ENCODE data around the gene ARPC5. TPM values are rescaled to one million over a fixed set of nuclear protein-coding genes. Genes with fewer than 3 reads are reported as not detected.

Gene ARPC5
- total RNA-seq, 4 donors from 2014 or later: 59.7 to 202 (median 102) TPM

DNA sequence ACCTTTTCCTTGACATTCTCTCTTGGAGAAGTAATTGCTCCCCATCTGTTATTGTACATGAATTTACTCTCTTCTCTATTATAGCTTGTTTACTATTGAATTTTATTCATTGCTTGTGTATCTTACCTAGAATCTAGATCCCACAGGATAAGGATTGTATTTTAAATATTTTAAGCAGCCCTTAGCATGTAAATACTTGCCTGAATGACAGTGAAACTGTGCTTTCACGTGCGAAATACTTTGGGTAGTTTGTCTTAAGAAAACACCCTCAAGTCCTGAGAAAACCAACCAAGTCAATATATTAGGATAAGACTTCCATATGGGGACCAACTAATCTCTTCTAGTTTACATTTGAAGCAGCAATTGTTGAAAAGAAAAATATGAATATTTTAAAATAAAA is 15.3 kb downstream of the ARPC5 start:
- TF ChIP-seq, protein P1, sequence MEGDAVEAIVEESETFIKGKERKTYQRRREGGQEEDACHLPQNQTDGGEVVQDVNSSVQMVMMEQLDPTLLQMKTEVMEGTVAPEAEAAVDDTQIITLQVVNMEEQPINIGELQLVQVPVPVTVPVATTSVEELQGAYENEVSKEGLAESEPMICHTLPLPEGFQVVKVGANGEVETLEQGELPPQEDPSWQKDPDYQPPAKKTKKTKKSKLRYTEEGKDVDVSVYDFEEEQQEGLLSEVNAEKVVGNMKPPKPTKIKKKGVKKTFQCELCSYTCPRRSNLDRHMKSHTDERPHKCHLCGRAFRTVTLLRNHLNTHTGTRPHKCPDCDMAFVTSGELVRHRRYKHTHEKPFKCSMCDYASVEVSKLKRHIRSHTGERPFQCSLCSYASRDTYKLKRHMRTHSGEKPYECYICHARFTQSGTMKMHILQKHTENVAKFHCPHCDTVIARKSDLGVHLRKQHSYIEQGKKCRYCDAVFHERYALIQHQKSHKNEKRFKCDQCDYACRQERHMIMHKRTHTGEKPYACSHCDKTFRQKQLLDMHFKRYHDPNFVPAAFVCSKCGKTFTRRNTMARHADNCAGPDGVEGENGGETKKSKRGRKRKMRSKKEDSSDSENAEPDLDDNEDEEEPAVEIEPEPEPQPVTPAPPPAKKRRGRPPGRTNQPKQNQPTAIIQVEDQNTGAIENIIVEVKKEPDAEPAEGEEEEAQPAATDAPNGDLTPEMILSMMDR (IDR thresholded peaks at IDR 0.05; ENCODE audit: low read depth): no peak

DNA sequence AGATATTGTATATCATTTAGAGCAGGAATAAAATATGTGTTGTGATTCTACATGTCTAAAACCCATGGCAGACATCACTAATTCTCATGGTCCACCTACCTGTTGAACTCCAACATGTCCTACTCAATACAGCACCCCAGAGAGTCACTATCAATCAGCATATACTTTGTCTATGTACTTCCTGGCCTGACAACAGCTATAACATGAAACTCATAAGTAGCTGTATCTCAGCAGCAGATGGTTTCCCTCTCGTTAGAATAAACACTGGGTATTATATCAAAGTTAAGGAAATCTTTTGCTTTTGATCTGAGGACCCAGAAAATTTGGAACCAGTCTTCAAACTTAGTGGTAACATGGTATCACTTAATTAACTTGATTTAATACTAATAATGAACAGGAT is 15.8 kb downstream of the ARPC5 start:
- TF ChIP-seq, protein P1 (IDR thresholded peaks at IDR 0.05; ENCODE audit: low read depth): no peak

DNA sequence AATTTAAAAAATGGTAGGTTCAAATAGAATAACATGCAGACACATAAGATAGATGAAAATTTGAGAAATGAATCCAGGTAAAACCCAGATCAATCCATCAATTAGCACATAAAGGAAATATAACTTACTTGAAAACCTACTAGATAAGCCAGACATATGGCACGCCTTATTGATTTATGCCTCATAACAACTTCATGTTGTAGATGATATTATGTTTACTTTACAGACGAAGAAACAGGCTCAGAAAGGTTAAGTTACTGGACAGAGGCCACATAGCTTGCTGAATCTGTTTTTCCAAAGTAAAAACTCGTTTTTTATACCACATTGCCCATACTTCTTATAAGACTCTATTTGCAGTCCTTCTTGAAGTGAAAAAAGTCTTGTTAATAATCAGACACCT is 23.2 kb downstream of the ARPC5 start:
- TF ChIP-seq, protein P1 (IDR thresholded peaks at IDR 0.05; ENCODE audit: low read depth): no peak

DNA sequence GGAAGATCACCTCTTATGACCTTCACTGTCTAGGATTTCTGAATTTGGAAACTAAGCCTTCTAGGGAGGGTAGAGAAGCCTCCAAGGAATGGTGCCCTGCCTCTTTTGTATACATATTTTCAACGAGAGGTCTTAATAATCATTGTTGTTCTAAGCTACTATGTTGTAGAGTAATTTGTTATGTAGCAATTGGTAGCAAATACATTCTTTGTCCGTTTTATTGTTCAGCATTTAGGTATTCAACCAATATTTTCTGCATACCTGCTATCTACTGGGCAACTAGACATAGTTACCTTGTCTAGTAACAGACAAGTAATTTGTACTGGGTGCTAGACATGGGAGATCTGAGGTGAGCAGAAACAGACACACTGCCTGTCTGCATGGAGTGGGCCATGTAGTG is 24.6 kb downstream of the ARPC5 start:
- TF ChIP-seq, protein P1 (IDR thresholded peaks at IDR 0.05; ENCODE audit: low read depth): no peak

DNA sequence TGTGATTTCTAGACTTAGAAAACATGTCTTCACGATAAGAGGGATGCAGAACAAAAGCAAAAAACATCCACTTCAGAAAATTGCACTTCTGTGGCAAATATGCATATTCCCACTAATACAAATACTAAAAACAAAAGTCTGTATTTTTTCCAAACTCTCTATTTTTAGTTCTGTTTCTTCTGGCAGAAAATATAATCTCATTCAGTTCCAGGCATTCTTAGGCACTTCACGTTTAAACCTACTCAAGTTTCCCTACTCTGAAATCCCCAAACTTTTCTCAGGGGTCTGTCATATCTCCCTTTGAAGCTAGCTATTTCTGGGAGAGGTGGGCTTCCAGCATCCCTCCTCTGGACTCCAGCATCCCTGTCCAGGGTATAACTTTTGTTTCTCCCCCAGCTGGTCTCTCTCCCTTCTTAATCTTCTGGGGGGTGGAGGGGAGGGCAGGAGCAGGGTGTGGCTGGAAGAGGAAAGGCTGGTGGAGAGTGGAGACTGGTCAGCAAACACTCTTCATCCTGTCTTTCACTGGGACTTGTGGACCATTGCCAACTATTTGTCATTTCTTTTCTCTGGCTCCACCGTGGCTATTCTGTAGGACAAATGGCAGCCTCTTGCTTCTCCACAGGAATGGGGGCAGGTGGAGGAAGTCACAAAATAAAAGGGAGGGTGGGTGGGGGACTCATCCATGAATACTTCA is 25.7 kb downstream of the ARPC5 start:
- TF ChIP-seq, protein P1 (IDR thresholded peaks at IDR 0.05; ENCODE audit: low read depth): no peak

DNA sequence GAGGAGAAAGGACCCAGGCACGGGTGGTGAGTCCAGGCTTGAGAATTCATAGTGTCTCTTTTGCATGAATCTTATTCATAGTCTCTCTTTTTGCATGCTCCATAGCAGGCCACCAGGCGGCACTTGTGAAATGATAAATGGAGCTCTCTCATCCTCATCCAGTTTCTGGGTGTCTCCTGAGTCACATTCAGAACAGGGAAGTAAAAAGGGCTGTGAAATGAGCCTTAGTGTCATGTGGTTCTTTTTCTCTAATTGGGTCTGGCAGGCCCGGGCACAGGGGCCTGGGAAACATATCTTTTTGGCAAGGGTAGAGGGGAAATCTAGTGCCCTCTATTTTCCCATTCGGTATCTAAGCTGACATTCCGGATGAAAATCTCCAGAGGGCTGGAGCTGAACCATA is 26.3 kb downstream of the ARPC5 start:
- TF ChIP-seq, protein P1 (IDR thresholded peaks at IDR 0.05; ENCODE audit: low read depth): no peak

DNA sequence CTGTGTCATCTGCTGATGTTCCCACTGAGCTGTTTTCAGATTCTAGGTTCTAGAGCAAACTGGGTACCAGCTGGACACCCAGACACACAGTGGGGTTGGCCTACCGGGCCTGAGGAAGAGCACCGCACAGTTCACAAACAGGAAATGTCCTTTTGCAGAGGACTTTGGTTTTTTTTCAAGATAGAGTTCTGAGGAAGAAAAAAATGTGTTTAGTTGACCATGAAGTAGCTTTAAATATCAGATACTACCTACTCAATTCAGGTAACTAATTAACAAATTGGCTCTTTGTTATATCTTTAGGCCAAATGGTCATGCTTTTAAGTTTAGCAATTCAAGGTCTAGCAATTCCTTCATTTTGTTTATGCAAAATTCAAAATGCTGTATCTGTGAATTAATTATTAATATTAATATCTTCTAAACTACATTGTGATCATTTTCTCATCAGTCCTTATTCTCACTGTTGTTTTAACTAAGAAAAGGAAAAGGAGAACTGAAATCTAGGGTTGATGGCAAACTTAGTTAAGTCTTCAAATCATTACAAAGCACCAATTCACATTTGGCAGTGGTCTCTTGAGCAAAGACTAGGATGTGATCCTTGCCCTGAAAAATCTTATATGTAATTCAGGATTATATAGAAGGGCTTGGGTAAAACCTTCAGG is 28.1 kb downstream of the ARPC5 start:
- TF ChIP-seq, protein P1 (IDR thresholded peaks at IDR 0.05; ENCODE audit: low read depth): no peak

Data from subcutaneous adipose tissue (tissue), 4 donors.